Stimulated activated naive CD8-positive, alpha-beta T cell treated with anti-CD3 and anti-CD28 coated beads, Interleukin-15, Interleukin-2, amounts not matched to agents 100 U/mL and 50 U/mL, for 24 hours (primary cell): ENCODE measurements around the gene SH2B3.

ENCODE experiments used
- ATAC-seq: fragments of 150-1000 bp; cut with Tn5 transposase; one replicate; pipeline ENCODE4 v1.10.0; 2021
- DNase-seq: peaks from one replicate; pipeline ENCODE4 v3.0.0; 2021

Gene SH2B3

GRCh38 chr12:111428081-111428727, 22.5 kb downstream of the SH2B3 start:
- DNase-seq: no peak

GRCh38 chr12:111428728-111429175, 23.0 kb downstream of the SH2B3 start:
- DNase-seq: peak; percentile 50
- ATAC-seq: no peak

More at GRCh38 chr12:111428081-111428727, 22.5 kb downstream of the SH2B3 start:
- no peak for ATAC-seq

DNA sequence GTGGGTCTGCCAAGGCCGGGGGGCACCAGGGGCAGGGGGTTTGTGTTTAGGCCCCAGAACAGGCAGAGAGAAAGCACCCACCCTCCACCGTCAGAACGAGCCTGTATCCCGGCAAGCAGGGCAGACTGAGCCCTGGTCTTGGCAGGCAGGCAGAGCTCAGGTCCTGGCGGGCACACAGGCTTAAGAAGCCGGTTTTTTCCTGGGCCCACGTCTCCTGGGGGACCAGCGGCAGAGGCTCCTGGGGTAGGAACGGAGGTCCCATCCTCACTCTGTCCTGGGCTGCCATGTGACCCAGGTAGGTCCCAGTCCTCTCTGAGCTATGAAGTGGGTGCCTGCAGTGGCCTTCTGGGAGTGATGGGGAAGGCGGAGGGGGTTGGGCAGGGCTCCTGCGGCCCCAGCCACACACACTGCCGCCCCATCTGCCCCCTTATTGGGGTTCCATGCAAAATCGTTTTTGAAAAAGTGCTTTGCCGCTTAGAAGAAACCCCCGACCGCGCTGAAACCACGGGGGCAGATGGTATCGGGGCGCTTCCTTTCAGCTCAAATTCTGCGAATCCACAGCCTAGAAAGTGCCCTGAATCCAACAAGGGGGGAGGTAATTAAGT, 24.2 kb downstream of the SH2B3 start:
- ATAC-seq: peak; percentile 15
- peak; percentile 72 for DNase-seq

DNA sequence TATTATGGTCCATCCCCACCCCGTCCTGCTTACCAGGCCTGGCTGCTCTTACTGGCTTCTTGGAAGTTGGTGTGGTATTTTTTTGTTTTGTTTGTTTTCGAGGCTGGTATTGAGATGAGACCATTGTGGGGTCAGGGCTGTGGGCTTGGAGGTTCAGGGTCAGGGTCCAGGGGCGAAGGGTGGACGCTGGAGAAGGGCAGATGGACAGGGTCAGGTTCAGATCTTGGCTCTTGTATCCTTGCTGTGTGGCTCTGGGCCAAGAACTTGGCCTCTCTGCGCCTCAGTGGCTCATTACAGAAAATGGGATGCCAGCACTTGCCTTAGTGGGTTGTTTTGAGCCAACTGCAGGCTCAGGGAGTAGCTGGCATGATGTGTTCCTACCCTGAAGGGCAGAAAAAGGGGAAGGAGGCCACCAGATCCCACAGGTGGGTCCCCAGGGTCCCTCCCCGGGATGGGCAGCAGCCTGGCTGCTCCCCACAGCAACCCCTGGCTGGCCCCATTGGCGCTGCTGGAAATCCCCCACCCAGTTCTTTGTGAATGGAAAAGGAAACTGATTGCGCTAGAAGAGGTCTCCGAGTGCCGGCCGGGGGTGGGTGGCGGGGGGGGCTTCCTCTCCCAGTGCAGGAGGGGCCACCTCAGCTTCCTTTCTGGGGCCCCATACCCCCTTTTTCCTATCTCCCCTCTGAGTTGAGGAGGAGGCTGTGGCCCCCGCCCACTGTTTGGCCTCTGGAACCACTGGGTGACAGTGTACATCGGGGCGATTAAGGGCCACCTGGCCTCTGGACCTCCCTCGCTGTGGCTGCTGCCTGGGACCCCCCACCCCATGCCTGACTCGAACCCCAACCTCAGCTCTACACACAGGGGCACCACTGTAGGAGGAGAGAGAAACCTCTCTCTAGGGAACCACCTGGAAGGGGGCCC, 25.0 kb downstream of the SH2B3 start:
- DNase-seq (peak; percentile 83), ATAC-seq (peak; percentile 17)

- no peak for ATAC-seq
Measured at GRCh38 chr12:111431772-111432171, 26.0 kb downstream of the SH2B3 start.

GRCh38 chr12:111434049-111434448, 28.3 kb downstream of the SH2B3 start:
- DNase-seq (no peak), ATAC-seq (no peak)

More at GRCh38 chr12:111431772-111432171, 26.0 kb downstream of the SH2B3 start:
- no peak for DNase-seq

DNA sequence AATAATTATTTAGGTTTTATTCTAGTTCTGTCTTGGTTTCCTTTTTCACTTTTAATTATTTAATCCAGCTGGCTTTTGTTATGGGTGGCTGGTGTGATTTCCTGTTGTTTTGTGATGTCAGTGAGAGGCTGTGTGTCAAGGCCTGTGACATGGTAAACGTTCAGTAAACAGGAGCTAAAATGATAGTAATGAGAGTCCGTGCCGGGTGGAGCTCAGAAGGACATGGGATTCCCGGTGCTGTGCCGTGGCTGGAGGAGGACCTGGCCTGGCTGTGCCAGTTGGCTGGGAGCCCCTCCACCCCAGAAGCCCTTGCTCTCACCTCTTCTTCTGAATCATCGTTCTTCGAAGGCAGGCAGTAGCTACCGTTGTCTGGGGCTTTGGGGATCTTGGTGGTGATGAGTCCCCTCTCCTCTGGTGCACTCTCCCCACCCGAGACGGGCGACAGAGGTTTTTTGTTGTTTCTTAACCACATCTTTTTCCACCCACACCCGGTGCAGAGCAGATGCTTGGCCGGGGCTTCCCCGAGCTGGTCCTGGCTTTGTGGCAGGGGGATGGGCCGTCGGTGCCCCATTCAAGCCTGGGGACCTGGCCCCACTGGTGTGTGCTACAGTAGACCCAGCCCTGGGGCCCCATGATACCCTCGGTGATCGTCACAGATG, 29.1 kb downstream of the SH2B3 start:
- ATAC-seq (peak; percentile 79), DNase-seq (peak; percentile 86)

DNA sequence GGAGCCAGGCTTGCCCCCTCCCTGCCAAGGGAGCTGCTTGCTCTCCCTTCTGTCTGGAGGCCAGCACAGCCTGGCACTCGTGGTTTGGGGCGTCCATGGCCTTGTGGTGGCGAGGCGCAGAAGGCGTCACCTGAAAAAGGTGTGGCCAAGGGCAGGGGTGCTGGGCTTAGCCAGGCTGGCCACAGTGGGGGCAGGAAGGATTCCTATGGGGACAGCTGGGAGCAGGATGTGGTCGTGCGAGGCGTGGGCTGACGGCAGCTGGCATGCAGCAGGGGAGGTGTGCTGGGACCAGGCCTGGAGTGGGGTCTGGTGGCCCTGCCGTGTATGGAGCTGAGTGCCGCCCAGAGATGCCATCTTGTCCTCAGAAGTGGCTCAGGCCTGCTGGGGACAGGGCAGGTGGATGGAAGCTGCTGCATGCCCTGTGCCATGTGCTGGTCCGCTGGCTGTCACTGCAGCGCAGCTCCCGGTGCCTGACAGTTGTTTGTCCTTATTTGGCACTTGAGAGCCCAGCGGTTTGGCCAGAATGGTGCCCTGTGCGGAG, 30.0 kb downstream of the SH2B3 start:
- ATAC-seq: no peak
- DNase-seq: peak; percentile 50

GRCh38 chr12:111436266-111436665, 30.5 kb downstream of the SH2B3 start:
- no peak for ATAC-seq
- no peak for DNase-seq

- ATAC-seq: no peak
- DNase-seq: no peak
Measured at GRCh38 chr12:111436811-111437210, 31.1 kb downstream of the SH2B3 start.

DNA sequence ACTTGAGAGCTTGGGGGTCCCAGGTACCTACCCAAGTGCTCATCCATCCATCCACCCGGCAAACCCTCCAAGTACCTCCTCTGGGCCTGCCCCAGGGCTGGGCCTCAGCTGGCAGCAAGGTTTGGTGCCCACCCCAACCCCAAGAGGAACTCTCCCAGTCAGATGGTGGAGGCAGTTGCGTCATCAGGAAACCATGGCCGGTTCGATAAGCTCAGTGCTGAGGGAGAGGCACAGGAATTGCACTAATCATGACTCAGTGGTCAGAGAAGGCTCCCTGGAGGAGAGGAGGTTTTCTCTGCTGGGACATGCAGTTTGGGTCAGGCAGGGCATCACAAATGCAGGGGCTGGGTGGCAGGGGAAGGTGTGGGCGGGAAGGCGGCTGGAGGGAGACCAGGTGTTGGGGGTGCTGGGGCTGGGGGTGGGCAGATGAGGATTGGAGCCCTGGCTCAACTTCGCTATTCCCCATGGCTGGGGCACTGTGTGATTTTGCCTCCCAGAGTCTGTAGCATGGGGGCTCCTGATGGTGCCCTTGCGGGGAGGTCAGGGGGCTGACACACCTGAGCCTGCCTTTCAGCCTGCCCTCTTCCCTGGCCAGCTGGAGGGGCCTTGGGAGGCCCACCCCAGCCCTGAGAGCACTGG, 32.2 kb downstream of the SH2B3 start:
- DNase-seq: peak; percentile 46
- ATAC-seq: no peak

DNA sequence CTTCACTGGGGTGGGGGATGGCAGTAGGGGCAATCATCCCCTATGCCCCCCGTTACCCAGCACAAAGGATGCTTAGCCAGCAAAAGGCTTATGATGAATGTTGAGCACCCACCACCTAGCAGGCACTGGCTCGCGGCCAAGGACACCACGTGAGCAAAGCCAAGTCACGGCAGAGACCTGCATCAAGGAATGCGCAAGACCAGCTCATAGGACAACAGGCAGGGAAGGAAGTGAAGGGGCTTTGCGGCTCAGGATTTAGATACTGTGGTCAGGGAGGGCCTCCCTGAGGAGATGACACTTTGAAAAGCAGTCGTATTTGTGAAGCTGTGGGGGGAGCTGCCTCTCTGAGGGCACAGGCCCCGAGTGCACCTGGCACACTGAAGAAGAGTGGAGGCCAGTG, 32.8 kb downstream of the SH2B3 start:
- ATAC-seq: peak; percentile 6

GRCh38 chr12:111439657-111440151, 34.0 kb downstream of the SH2B3 start:
- DNase-seq (no peak), ATAC-seq (no peak)

More for the DNA sequence above, 32.8 kb downstream of the SH2B3 start:
- peak; percentile 76 for DNase-seq

GRCh38 chr12:111440152-111440551, 34.4 kb downstream of the SH2B3 start:
- ATAC-seq (no peak), DNase-seq (no peak)

- no peak for ATAC-seq
Measured at GRCh38 chr12:111440631-111441030, 34.9 kb downstream of the SH2B3 start.

GRCh38 chr12:111441107-111441928, 35.6 kb downstream of the SH2B3 start:
- no peak for DNase-seq
- ATAC-seq: no peak

More at GRCh38 chr12:111440631-111441030, 34.9 kb downstream of the SH2B3 start:
- DNase-seq: no peak

- ATAC-seq: no peak
- no peak for DNase-seq
Measured at GRCh38 chr12:111442301-111443045, 36.8 kb downstream of the SH2B3 start.

- DNase-seq (no peak), ATAC-seq (no peak)
Measured at GRCh38 chr12:111443086-111443485, 37.4 kb downstream of the SH2B3 start.

GRCh38 chr12:111443586-111443985, 37.9 kb downstream of the SH2B3 start:
- peak; percentile 77 for ATAC-seq

More at GRCh38 chr12:111443586-111443985, 37.9 kb downstream of the SH2B3 start:
- peak; percentile 59 for DNase-seq
